CD4-positive, alpha-beta T cell treated with Interleukin-17A for 4 hours (primary cell): Measurements from ENCODE around the gene COL5A1.

Source experiments
- DNase-seq: peaks from one replicate; pipeline ENCODE4 v3.0.0-alpha.2; 2020; ENCODE audit warnings: mixed read lengths

Gene COL5A1

GRCh38 chr9:134607971-134608370, 33.6 kb upstream of the COL5A1 start:
- no peak for DNase-seq

- DNase-seq, result no peak
These were observed 30.6 kb upstream of the COL5A1 start for GRCh38 chr9:134611046-134611445.

GRCh38 chr9:134612309-134612708, 29.3 kb upstream of the COL5A1 start:
- DNase-seq, result no peak

- no peak for DNase-seq
These were observed 28.9 kb upstream of the COL5A1 start for GRCh38 chr9:134612715-134613114.

- DNase-seq, result no peak
These were observed 27.3 kb upstream of the COL5A1 start for GRCh38 chr9:134614256-134614655.

GRCh38 chr9:134616341-134616740, 25.3 kb upstream of the COL5A1 start:
- no peak for DNase-seq

- no peak for DNase-seq
These were observed 24.4 kb upstream of the COL5A1 start for GRCh38 chr9:134617246-134617645.

- DNase-seq, result no peak
These were observed 23.8 kb upstream of the COL5A1 start for GRCh38 chr9:134617836-134618162.

GRCh38 chr9:134618163-134618832, 23.3 kb upstream of the COL5A1 start:
- DNase-seq, result no peak

- no peak for DNase-seq
These were observed 22.7 kb upstream of the COL5A1 start for GRCh38 chr9:134618833-134619447.

GRCh38 chr9:134619448-134619982, 22.1 kb upstream of the COL5A1 start:
- no peak for DNase-seq

GRCh38 chr9:134619983-134620661, 21.5 kb upstream of the COL5A1 start:
- DNase-seq, result no peak

GRCh38 chr9:134620751-134621557, 20.6 kb upstream of the COL5A1 start:
- DNase-seq, result no peak

- no peak for DNase-seq
These were observed 20.0 kb upstream of the COL5A1 start for GRCh38 chr9:134621558-134622110.

GRCh38 chr9:134622896-134623257, 18.7 kb upstream of the COL5A1 start:
- no peak for DNase-seq

- no peak for DNase-seq
These were observed 18.1 kb upstream of the COL5A1 start for GRCh38 chr9:134623258-134624066.

GRCh38 chr9:134624137-134624591, 17.4 kb upstream of the COL5A1 start:
- no peak for DNase-seq

GRCh38 chr9:134624621-134625181, 16.9 kb upstream of the COL5A1 start:
- DNase-seq, result no peak

- no peak for DNase-seq
These were observed 16.1 kb upstream of the COL5A1 start for GRCh38 chr9:134625361-134626068.

- DNase-seq, result no peak
These were observed 15.6 kb upstream of the COL5A1 start for GRCh38 chr9:134626069-134626423.
